Measurements from ENCODE around the gene MEGF6.

Gene MEGF6

DNA sequence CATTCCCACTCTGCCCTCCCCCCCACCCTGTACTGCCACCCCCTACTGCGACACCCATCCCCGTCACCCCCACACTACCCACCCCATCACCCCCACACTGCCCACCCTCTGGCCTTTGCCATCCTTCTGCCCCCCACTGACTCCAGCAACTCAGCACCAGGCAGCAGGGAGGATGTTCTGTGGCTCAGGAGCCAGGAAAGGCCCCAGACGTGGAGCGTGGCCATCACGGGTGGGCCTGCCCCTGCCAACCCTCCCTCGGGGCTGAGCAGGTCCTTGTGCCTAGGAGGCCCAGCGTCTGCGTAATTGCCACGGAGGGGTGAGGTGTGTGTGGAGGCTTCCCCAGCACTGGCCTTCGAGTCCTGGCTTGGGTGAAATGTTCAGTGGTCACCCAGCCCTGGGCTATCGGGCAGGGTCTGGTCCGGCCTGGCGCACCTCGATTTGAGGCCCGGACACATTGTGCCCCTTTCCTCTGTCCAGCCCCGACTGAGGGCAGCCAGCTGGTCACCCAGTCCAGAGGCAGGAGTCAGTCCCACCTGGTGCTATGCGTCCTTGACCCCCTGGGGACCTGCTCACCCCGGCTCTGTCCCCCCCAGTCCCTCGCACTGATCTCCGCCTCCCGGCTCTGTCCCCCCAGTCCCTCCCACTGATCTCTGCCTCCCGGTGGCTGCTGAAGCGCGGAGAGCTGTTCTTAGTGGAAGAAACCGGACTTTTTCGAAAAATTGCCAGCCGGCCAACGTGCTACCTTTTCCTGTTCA, 133.9 kb downstream of the MEGF6 start:
- TF ChIP-seq, protein P1, sequence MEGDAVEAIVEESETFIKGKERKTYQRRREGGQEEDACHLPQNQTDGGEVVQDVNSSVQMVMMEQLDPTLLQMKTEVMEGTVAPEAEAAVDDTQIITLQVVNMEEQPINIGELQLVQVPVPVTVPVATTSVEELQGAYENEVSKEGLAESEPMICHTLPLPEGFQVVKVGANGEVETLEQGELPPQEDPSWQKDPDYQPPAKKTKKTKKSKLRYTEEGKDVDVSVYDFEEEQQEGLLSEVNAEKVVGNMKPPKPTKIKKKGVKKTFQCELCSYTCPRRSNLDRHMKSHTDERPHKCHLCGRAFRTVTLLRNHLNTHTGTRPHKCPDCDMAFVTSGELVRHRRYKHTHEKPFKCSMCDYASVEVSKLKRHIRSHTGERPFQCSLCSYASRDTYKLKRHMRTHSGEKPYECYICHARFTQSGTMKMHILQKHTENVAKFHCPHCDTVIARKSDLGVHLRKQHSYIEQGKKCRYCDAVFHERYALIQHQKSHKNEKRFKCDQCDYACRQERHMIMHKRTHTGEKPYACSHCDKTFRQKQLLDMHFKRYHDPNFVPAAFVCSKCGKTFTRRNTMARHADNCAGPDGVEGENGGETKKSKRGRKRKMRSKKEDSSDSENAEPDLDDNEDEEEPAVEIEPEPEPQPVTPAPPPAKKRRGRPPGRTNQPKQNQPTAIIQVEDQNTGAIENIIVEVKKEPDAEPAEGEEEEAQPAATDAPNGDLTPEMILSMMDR (conservative IDR thresholded peaks at IDR 0.05): no peak
- no peak overlapping the region for H3K27ac ChIP-seq

DNA sequence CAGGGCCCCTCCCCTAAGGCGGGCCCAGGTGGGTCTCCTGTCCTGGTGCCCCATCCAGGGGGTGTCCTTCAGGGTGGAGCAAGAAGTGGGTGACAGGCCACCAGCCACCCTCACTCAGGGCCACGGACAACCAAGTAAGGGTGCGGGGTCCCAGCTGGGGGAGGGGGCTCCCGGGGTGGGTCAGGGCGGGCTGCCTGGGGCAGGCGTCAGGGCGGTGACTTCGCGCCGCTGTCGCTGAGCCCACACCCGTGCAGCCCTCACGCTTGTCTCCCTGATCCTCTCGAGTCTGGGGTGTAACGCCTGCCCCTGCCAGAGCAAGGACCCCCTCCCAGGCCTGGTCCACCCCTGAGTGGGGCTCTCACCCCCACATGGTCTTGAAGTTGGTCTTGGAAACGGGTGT, 134.6 kb downstream of the MEGF6 start:
- TF ChIP-seq, protein P1 (conservative IDR thresholded peaks at IDR 0.05): no peak
- H3K27ac ChIP-seq: no peak overlapping the region

DNA sequence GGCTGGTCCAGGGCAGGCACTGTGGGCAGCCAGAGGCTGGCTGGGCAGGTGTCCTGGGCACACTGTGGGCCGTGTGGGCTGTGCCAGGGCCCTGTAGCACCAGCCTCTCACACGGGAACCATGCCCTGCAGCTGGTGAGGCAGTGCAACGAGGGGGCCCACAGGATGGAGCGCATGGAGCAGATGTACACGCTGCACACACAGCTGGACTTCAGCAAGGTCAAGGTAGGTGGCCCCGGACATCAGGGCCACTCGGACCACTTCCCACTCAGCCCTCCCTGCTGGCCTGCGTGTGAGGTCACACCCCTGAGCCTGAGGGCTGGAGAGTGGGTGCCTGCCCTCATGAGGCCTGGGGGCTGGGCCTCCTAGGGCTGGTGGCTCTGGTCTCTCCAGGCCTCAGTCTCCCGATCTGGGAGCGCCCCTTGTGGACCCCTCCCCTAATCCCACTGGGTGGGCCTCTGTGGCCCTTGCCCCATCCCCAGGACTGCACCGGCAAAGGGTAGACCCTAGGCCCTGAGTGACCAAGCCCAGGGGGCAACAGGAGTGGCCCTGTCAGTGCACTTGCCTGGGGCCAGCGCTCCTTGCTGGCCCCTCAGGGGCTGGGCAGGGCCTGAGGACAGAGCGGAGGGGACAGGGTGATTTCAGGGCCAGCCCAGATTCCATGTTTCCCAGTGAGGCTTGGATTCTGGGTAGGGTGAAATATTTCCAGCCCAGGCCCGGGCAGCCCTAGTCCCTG, 135.3 kb downstream of the MEGF6 start:
- TF ChIP-seq, protein P1 (conservative IDR thresholded peaks at IDR 0.05): no peak
- no peak overlapping the region for H3K27ac ChIP-seq

DNA sequence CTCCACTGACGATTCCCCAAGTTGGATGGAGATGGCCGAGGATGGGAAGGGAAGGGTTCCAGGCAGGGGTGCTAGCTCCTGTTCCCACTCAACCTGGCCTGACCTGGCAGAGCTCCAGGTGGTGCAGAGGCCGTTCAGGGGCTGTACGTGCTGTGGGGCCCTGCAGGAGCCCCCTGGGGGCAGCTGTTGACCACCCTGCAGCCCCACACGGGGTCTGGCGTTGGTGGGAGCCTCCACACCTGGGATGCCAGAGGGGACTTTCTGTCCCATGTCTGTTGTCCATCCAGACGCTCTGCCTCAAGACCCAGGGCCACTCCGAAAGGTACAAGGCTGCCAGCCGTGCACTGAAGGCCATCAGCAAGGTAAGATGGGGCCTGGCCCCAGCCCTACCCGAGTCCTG, 136.9 kb downstream of the MEGF6 start:
- TF ChIP-seq, protein P1 (conservative IDR thresholded peaks at IDR 0.05): no peak
- no peak overlapping the region for H3K27ac ChIP-seq

DNA sequence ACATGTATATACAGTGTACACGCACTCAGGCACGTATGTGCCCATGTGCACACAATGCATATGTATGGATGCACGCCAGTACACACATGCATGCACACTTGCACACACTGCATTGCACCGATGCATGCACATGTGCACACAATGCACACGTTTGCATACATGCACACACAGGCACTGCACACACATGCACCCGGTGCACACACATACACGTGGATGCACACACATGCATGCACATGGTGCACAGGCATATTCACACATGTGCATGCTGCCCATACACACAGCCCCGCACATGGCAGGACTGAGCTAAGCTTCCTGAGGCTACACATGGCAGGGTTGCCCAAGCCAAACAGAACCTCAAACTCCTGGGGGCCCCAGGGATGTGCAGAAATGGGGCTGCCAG, 137.3 kb downstream of the MEGF6 start:
- TF ChIP-seq, protein P1 (conservative IDR thresholded peaks at IDR 0.05): no peak
- no peak overlapping the region for H3K27ac ChIP-seq

DNA sequence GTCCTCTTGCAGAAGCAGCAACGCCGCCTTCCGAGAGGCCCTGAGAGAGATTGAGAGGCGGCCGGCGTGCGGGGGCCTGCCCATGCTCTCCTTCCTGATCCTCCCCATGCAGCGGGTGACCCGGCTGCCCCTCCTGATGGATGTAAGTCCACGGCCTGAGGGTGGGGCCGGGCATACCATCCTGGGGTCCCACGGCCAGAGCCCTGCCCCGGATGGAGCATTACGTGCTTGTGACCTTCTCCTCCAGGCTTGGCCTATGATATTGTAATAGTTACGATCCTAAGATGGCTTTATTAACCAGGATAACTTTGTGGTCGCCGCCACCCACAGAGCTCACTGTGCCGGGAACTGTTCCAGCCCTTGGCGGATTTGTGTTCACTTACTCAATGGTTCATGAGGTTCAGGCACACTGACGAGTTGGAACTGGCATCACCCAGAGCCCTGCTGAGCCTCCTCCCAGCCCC, 137.9 kb downstream of the MEGF6 start:
- no peak overlapping the region for H3K27ac ChIP-seq
- TF ChIP-seq, protein P1 (conservative IDR thresholded peaks at IDR 0.05): no peak

DNA sequence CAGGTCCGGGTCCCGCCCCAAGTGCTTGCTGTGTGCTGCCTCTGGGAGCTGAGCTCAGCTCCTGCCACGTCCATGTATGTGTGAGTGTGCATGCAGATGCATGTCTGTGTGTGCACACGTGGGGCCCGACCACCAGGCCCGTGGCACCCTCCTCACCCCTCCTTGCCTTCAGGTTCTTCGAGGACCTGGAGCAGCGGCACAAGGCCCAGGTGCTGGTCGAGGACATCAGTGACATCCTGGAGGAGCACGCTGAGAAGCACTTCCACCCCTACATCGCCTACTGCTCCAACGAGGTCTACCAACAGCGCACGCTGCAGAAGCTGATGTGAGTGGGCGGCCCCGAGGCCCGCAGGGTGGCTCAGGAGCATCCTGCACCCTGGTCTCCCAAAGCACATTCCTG, 138.4 kb downstream of the MEGF6 start:
- TF ChIP-seq, protein P1 (conservative IDR thresholded peaks at IDR 0.05): no peak
- no peak overlapping the region for H3K27ac ChIP-seq
